Glomerular visceral epithelial cell (primary cell): ENCODE measurements around the gene C6orf15.
"Not testable (repeated sequence)": the region's sequence is repeated elsewhere in the genome, so short reads cannot be mapped to it uniquely, and the experiment has no call there.

ENCODE experiments used
- DNase-seq: peaks from one replicate; pipeline ENCODE4 v3.0.0-alpha.2; 2016; ENCODE audit errors: extremely low spot score

The C6orf15 gene

GRCh38 chr6:31067891-31068668 lies 44.3 kb downstream of the C6orf15 start:
- not testable (repeated sequence) for DNase-seq

DNA sequence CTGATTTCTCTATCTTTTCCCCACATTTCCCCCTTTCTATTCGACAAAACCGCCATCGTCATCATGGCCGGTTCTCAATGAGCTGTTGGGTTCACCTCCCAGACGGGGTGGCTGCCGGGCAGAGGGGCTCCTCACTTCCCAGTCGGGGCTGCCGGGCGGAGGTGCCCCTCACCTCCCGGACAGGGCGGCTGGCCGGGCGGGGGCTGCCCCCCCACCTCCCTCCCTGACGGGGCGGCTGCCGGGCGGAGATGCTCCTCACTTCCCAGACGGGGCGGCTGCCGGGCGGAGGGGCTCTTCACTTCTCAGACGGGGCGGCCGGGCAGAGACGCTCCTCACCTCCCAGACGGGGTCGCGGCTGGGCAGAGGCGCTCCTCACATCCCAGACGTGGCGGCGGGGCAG lies 45.3 kb downstream of the C6orf15 start:
- DNase-seq: not testable (repeated sequence)

- DNase-seq: no peak
These were observed 46.8 kb downstream of the C6orf15 start for GRCh38 chr6:31065556-31065955.

DNA sequence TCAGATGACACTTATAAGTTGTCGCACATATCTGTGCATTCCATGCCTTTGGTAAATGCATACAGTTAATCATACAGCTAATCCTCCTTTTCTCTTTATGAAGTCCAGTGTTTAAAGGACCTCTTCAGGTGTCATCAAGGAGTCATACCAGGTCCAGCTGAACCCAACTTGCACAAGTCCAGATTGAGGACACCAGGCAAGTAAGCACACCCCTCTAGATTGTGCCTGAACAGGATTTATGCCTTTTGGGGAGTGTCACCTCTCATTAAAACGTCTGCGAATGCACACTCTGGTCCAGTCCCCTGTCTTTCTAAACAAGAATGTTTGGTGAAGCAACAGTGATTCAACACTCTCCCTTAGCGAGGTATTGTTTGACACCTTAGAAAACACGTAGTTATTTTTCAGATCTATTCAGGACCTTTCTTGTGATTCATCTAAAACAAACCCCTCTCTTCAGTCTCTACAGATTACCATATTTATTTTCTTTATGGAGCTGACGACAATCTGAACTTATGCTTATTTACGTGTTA lies 48.4 kb downstream of the C6orf15 start:
- no peak for DNase-seq
